ENCODE measurements around the gene PTPRU. TPM values are rescaled to one million over a fixed set of nuclear protein-coding genes. Genes with fewer than 3 reads are reported as not detected.

PTPRU gene
- total RNA-seq, 1 donor from 2014 or later, result 92.5 TPM

GRCh38 chr1:29324771-29325351, 88.5 kb downstream of the PTPRU start:
- peak overlapping the region; percentile 43 for H3K27ac Mint-ChIP-seq (ENCODE audit: unreplicated experiment)
- no peak for TF ChIP-seq CTCF (IDR thresholded peaks at IDR 0.05; ENCODE audit: partially characterized antibody, unreplicated experiment)
- no peak for DNase-seq
- H3K36me3 Mint-ChIP-seq (ENCODE audit: unreplicated experiment), result no peaks in the 10 kb centered on the region
- peaks cover 9% of the 10 kb centered on the region for H3K4me1 Mint-ChIP-seq (ENCODE audit: low read depth, unreplicated experiment)
- no peak overlapping the region for H3K4me3 Mint-ChIP-seq (ENCODE audit: unreplicated experiment)
- H3K9me3 Mint-ChIP-seq (ENCODE audit: unreplicated experiment), result peaks cover 4% of the 10 kb centered on the region
- H3K27me3 Mint-ChIP-seq (ENCODE audit: unreplicated experiment), result peaks cover 9% of the 10 kb centered on the region

- no peak for TF ChIP-seq CTCF (IDR thresholded peaks at IDR 0.05; ENCODE audit: partially characterized antibody, unreplicated experiment)
- no peak overlapping the region for H3K27ac Mint-ChIP-seq (ENCODE audit: unreplicated experiment)
- H3K36me3 Mint-ChIP-seq (ENCODE audit: unreplicated experiment), result no peaks in the 10 kb centered on the region
- no peak for DNase-seq
- peaks cover 9% of the 10 kb centered on the region for H3K27me3 Mint-ChIP-seq (ENCODE audit: unreplicated experiment)
- peaks cover 4% of the 10 kb centered on the region for H3K9me3 Mint-ChIP-seq (ENCODE audit: unreplicated experiment)
- peaks cover 9% of the 10 kb centered on the region for H3K4me1 Mint-ChIP-seq (ENCODE audit: low read depth, unreplicated experiment)
- no peak overlapping the region for H3K4me3 Mint-ChIP-seq (ENCODE audit: unreplicated experiment)
Measured at GRCh38 chr1:29325675-29326074, 89.4 kb downstream of the PTPRU start.

- H3K36me3 Mint-ChIP-seq (ENCODE audit: unreplicated experiment), result no peaks in the 10 kb centered on the region
Measured at GRCh38 chr1:29326123-29326522, 89.8 kb downstream of the PTPRU start.

GRCh38 chr1:29327223-29327935, 91.1 kb downstream of the PTPRU start:
- no peak overlapping the region for H3K4me3 Mint-ChIP-seq (ENCODE audit: unreplicated experiment)
- peaks cover 4% of the 10 kb centered on the region for H3K4me1 Mint-ChIP-seq (ENCODE audit: low read depth, unreplicated experiment)
- no peaks in the 10 kb centered on the region for H3K36me3 Mint-ChIP-seq (ENCODE audit: unreplicated experiment)
- no peak overlapping the region for H3K27ac Mint-ChIP-seq (ENCODE audit: unreplicated experiment)
- TF ChIP-seq CTCF (IDR thresholded peaks at IDR 0.05; ENCODE audit: partially characterized antibody, unreplicated experiment), result no peak
- DNase-seq, result no peak
- peaks cover 9% of the 10 kb centered on the region for H3K27me3 Mint-ChIP-seq (ENCODE audit: unreplicated experiment)
- peaks cover 5% of the 10 kb centered on the region for H3K9me3 Mint-ChIP-seq (ENCODE audit: unreplicated experiment)

More at GRCh38 chr1:29326123-29326522, 89.8 kb downstream of the PTPRU start:
- Mint-ChIP-seq H3K27ac (ENCODE audit: unreplicated experiment) (no peak overlapping the region), H3K9me3 (ENCODE audit: unreplicated experiment) (peaks cover 4% of the 10 kb centered on the region), H3K4me3 (ENCODE audit: unreplicated experiment) (no peak overlapping the region), H3K4me1 (ENCODE audit: low read depth, unreplicated experiment) (peaks cover 9% of the 10 kb centered on the region), H3K27me3 (ENCODE audit: unreplicated experiment) (peaks cover 9% of the 10 kb centered on the region)
- no peak for TF ChIP-seq CTCF (IDR thresholded peaks at IDR 0.05; ENCODE audit: partially characterized antibody, unreplicated experiment)
- DNase-seq, result no peak
